IPS DF 4.7 (cell line): ENCODE measurements around the gene ZDHHC11.
"Not testable (repeated sequence)": the region's sequence is repeated elsewhere in the genome, so short reads cannot be mapped to it uniquely, and the experiment has no call there.

Source experiments
- DNase-seq: peaks from one replicate; pipeline ENCODE4 v3.0.0-alpha.2; 2013; ENCODE audit warnings: low spot score; ENCODE audit errors: extremely low read depth

Gene ZDHHC11

GRCh38 chr5:811384-811783 lies 39.4 kb downstream of the ZDHHC11 start:
- DNase-seq: not testable (repeated sequence)

- not testable (repeated sequence) for DNase-seq
Measured at GRCh38 chr5:807719-808514, 42.9 kb downstream of the ZDHHC11 start.

- no peak for DNase-seq
Measured at GRCh38 chr5:801472-801871, 49.3 kb downstream of the ZDHHC11 start.

GRCh38 chr5:801055-801454 lies 49.7 kb downstream of the ZDHHC11 start:
- DNase-seq: not testable (repeated sequence)

GRCh38 chr5:798505-799138 lies 52.2 kb downstream of the ZDHHC11 start:
- DNase-seq: not testable (repeated sequence)

GRCh38 chr5:797986-798385 lies 52.8 kb downstream of the ZDHHC11 start:
- DNase-seq: not testable (repeated sequence)

- DNase-seq: not testable (repeated sequence)
Measured at GRCh38 chr5:795873-796272, 54.9 kb downstream of the ZDHHC11 start.

- not testable (repeated sequence) for DNase-seq
Measured at GRCh38 chr5:794948-795347, 55.8 kb downstream of the ZDHHC11 start.

GRCh38 chr5:788703-789102 lies 62.1 kb downstream of the ZDHHC11 start:
- not testable (repeated sequence) for DNase-seq

GRCh38 chr5:787857-788233 lies 62.9 kb downstream of the ZDHHC11 start:
- DNase-seq: not testable (repeated sequence)

- DNase-seq: not testable (repeated sequence)
Measured at GRCh38 chr5:787224-787856, 63.4 kb downstream of the ZDHHC11 start.

GRCh38 chr5:785181-785705 lies 65.5 kb downstream of the ZDHHC11 start:
- DNase-seq: not testable (repeated sequence)

GRCh38 chr5:784428-785177 lies 66.2 kb downstream of the ZDHHC11 start, which contains the start of gene ZDHHC11B:
Gene ZDHHC11B (minus strand): TSS chr5:784729. CDS start chr5:766919, 17,810 bp downstream.
- not testable (repeated sequence) for DNase-seq

- not testable (repeated sequence) for DNase-seq
Measured at GRCh38 chr5:783881-784427, 66.8 kb downstream of the ZDHHC11 start.

GRCh38 chr5:783049-783802 lies 67.6 kb downstream of the ZDHHC11 start:
- DNase-seq: not testable (repeated sequence)

- DNase-seq: not testable (repeated sequence)
Measured at GRCh38 chr5:782356-782755, 68.4 kb downstream of the ZDHHC11 start.

GRCh38 chr5:780571-780970 lies 70.2 kb downstream of the ZDHHC11 start:
- not testable (repeated sequence) for DNase-seq

GRCh38 chr5:778967-779366 lies 71.8 kb downstream of the ZDHHC11 start:
- DNase-seq: not testable (repeated sequence)

GRCh38 chr5:778421-778820 lies 72.4 kb downstream of the ZDHHC11 start:
- DNase-seq: not testable (repeated sequence)

- DNase-seq: no peak
Measured at GRCh38 chr5:777756-778161, 73.0 kb downstream of the ZDHHC11 start.
